ENCODE results near the gene KLK14.

The KLK14 gene

GRCh38 chr19:51055866-51056265, 26.8 kb downstream of the KLK14 start:
- DNase-seq (ENCODE audit: extremely low read depth in 1 of 2, low read depth in 1 of 2): no peak

GRCh38 chr19:51047031-51047335, 35.7 kb downstream of the KLK14 start:
- no peak for DNase-seq (ENCODE audit: extremely low read depth in 1 of 2, low read depth in 1 of 2)

GRCh38 chr19:51044327-51044726, 38.4 kb downstream of the KLK14 start:
- DNase-seq (ENCODE audit: extremely low read depth in 1 of 2, low read depth in 1 of 2): no peak

- DNase-seq (ENCODE audit: extremely low read depth in 1 of 2, low read depth in 1 of 2): no peak
Observed at GRCh38 chr19:51043497-51043896, 39.2 kb downstream of the KLK14 start.

GRCh38 chr19:51040151-51040550, 42.5 kb downstream of the KLK14 start:
- DNase-seq (ENCODE audit: extremely low read depth in 1 of 2, low read depth in 1 of 2): no peak

GRCh38 chr19:51036519-51036918, 46.2 kb downstream of the KLK14 start:
- DNase-seq (ENCODE audit: extremely low read depth in 1 of 2, low read depth in 1 of 2): no peak

- DNase-seq (ENCODE audit: extremely low read depth in 1 of 2, low read depth in 1 of 2): no peak
Observed at GRCh38 chr19:51034704-51035103, 48.0 kb downstream of the KLK14 start, which contains the start of gene KLK12. TSS of gene KLK12 (minus strand) at chr19:51035002. CDS start at chr19:51034621, 381 bp downstream.

GRCh38 chr19:51031880-51032225, 50.8 kb downstream of the KLK14 start:
- no peak for DNase-seq (ENCODE audit: extremely low read depth in 1 of 2, low read depth in 1 of 2)

GRCh38 chr19:51031220-51031879, 51.3 kb downstream of the KLK14 start:
- DNase-seq (ENCODE audit: extremely low read depth in 1 of 2, low read depth in 1 of 2): no peak

- DNase-seq (ENCODE audit: extremely low read depth in 1 of 2, low read depth in 1 of 2): no peak
Observed at GRCh38 chr19:51030631-51031030, 52.1 kb downstream of the KLK14 start.

- DNase-seq (ENCODE audit: extremely low read depth in 1 of 2, low read depth in 1 of 2): no peak
Observed at GRCh38 chr19:51029718-51030117, 53.0 kb downstream of the KLK14 start.
